Measurements from ENCODE around the gene NTSR1. TPM values are rescaled to one million over a fixed set of nuclear protein-coding genes. Genes with fewer than 3 reads are reported as not detected.

The NTSR1 gene
- total and polyA plus RNA-seq, 2 of the 13 experiments (the other 11 are each of a cell fraction or from before 2014, with no cell fraction given) = 0.09 to 0.12 TPM

- TF ChIP-seq, protein P1, sequence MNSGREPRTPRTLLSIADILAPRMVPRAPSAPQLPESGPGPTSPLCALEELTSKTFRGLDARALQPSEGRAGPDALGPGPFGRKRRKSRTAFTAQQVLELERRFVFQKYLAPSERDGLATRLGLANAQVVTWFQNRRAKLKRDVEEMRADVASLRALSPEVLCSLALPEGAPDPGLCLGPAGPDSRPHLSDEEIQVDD (CRISPR knock-in tag; IDR thresholded peaks at IDR 0.05; ENCODE audit: borderline replicate concordance) = peak; percentile 80; the same call in 1 of the 2 replicates
- TF ChIP-seq ZNF781 (CRISPR knock-in tag; IDR thresholded peaks at IDR 0.05; ENCODE audit: borderline replicate concordance, not compliant biosample characterization) = peak; percentile 85
- TF ChIP-seq GPN1 (CRISPR knock-in tag; IDR thresholded peaks at IDR 0.05; ENCODE audit: borderline replicate concordance) = no peak; the same call in 1 of the 2 replicates
- no peak for TF ChIP-seq YEATS2 (CRISPR knock-in tag; IDR thresholded peaks at IDR 0.05; ENCODE audit: borderline replicate concordance)
- 0 out of 2 replicates have a peak, but pooled peaks have one; percentile 16 for TF ChIP-seq KAT7 (CRISPR knock-in tag; IDR thresholded peaks at IDR 0.05; ENCODE audit: borderline replicate concordance)
- TF ChIP-seq, protein P2, sequence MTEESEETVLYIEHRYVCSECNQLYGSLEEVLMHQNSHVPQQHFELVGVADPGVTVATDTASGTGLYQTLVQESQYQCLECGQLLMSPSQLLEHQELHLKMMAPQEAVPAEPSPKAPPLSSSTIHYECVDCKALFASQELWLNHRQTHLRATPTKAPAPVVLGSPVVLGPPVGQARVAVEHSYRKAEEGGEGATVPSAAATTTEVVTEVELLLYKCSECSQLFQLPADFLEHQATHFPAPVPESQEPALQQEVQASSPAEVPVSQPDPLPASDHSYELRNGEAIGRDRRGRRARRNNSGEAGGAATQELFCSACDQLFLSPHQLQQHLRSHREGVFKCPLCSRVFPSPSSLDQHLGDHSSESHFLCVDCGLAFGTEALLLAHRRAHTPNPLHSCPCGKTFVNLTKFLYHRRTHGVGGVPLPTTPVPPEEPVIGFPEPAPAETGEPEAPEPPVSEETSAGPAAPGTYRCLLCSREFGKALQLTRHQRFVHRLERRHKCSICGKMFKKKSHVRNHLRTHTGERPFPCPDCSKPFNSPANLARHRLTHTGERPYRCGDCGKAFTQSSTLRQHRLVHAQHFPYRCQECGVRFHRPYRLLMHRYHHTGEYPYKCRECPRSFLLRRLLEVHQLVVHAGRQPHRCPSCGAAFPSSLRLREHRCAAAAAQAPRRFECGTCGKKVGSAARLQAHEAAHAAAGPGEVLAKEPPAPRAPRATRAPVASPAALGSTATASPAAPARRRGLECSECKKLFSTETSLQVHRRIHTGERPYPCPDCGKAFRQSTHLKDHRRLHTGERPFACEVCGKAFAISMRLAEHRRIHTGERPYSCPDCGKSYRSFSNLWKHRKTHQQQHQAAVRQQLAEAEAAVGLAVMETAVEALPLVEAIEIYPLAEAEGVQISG (CRISPR knock-in tag; IDR thresholded peaks at IDR 0.05) = peak; percentile 12; the same call in 1 of the 2 replicates
- no peak; the same call in 1 of the 2 replicates for TF ChIP-seq ZKSCAN1 (IDR thresholded peaks at IDR 0.05; ENCODE audit: low read length)
- TF ChIP-seq, protein P3, sequence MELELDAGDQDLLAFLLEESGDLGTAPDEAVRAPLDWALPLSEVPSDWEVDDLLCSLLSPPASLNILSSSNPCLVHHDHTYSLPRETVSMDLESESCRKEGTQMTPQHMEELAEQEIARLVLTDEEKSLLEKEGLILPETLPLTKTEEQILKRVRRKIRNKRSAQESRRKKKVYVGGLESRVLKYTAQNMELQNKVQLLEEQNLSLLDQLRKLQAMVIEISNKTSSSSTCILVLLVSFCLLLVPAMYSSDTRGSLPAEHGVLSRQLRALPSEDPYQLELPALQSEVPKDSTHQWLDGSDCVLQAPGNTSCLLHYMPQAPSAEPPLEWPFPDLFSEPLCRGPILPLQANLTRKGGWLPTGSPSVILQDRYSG (CRISPR knock-in tag; IDR thresholded peaks at IDR 0.05) = peak; percentile 4; the same call in 1 of the 2 replicates
- 0 out of 2 replicates have a peak, but pooled peaks have one; percentile 67 for TF ChIP-seq FUBP1 (CRISPR knock-in tag; IDR thresholded peaks at IDR 0.05; ENCODE audit: borderline replicate concordance)
- TF ChIP-seq E2F5 (CRISPR knock-in tag; conservative IDR thresholded peaks at IDR 0.05) = 0 out of 2 replicates have a peak, but pooled peaks have one; percentile 45
- TF ChIP-seq MXD3 (CRISPR knock-in tag; IDR thresholded peaks at IDR 0.05) = peak; percentile 77; the same call in 1 of the 2 replicates
- TF ChIP-seq ZNF274 (CRISPR knock-in tag; IDR thresholded peaks at IDR 0.05) = 0 out of 2 replicates have a peak, but pooled peaks have one; percentile 26
- no peak for TF ChIP-seq ZNF136 (CRISPR knock-in tag; IDR thresholded peaks at IDR 0.05; ENCODE audit: low read depth)
- no peak for TF ChIP-seq ZNF382 (CRISPR knock-in tag; IDR thresholded peaks at IDR 0.05; ENCODE audit: borderline replicate concordance)
- no peak for TF ChIP-seq GZF1 (CRISPR knock-in tag; IDR thresholded peaks at IDR 0.05)
- TF ChIP-seq RFX3 (CRISPR knock-in tag; IDR thresholded peaks at IDR 0.05) = peak; percentile 29; the same call in 1 of the 2 replicates
- TF ChIP-seq KDM4B (CRISPR knock-in tag; IDR thresholded peaks at IDR 0.05) = no peak
- peak; percentile 89; the same call in 1 of the 2 replicates for TF ChIP-seq FOXC1 (CRISPR knock-in tag; IDR thresholded peaks at IDR 0.05; ENCODE audit: borderline replicate concordance)
- 0 out of 2 replicates have a peak, but pooled peaks have one; percentile 70 for TF ChIP-seq NFKBIZ (CRISPR knock-in tag; IDR thresholded peaks at IDR 0.05)
- peak; percentile 76; the same call in 1 of the 2 replicates for TF ChIP-seq ZNF160 (CRISPR knock-in tag; IDR thresholded peaks at IDR 0.05)
- TF ChIP-seq MATR3 (CRISPR knock-in tag; IDR thresholded peaks at IDR 0.05) = 0 out of 2 replicates have a peak, but pooled peaks have one; percentile 62
- TF ChIP-seq PITX1 (CRISPR knock-in tag; IDR thresholded peaks at IDR 0.05) = peak; percentile 69; the same call in 1 of the 2 replicates
- TF ChIP-seq HDAC1 (CRISPR knock-in tag; IDR thresholded peaks at IDR 0.05) = 0 out of 2 replicates have a peak, but pooled peaks have one; percentile 10
- no peak for TF ChIP-seq GTF2F1 (IDR thresholded peaks at IDR 0.05; ENCODE audit: low read length)
These were observed 85.0 kb downstream of the NTSR1 start (continued) for GRCh38 chr20:62793757-62794006.
